Right kidney (tissue), 1 donor: ENCODE results near the gene TUBB4B.

Experiments
- DNase-seq: peaks from one replicate; pipeline ENCODE4 v3.0.0-alpha.2; 2016

TUBB4B gene

DNA sequence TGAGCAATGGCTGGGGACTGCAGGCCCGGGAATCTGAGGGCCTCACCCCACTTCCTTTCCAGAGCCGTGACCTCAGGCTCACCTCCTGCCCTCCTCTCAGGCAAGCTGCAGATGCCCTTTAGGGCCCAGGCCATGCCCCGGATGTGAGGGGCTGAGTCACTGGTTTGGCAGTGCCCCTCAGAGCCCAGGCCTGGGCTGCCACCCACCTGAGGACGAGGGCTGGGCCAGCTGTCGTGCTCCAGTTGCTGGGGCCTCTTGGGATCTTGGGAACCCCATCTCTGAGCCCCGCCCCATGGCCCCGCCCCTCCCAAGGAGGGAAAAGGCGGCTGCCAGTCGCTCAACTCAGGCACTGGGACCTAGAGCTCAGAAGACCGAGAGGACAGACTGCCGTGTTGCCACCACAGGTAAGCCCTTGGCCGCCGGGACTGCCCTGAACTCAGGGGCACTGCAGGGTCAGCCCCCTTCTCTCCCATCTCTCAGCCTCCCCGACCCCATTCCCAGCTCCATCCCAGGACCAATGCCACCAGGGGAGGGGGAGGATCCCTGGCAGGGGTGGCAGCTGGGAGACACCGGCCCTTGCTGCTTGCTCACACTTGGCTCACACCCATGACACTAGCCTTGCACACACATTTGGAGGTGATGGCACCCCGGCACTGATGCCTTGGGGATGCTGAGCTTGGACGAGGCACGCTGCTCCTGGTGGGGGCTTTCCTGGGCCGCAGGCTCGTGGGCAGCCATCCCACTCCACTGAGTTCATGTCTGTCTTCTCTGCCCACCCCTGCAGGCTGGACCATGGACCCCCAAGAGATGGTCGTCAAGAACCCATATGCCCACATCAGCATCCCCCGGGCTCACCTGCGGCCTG is 16.0 kb upstream of the TUBB4B start, which contains the start of gene CYSRT1:
TSS of gene CYSRT1 (plus strand) at position 345 of the 865 bp plus-strand sequence. CDS start at position 793, 448 bp downstream.
- no peak for DNase-seq

DNA sequence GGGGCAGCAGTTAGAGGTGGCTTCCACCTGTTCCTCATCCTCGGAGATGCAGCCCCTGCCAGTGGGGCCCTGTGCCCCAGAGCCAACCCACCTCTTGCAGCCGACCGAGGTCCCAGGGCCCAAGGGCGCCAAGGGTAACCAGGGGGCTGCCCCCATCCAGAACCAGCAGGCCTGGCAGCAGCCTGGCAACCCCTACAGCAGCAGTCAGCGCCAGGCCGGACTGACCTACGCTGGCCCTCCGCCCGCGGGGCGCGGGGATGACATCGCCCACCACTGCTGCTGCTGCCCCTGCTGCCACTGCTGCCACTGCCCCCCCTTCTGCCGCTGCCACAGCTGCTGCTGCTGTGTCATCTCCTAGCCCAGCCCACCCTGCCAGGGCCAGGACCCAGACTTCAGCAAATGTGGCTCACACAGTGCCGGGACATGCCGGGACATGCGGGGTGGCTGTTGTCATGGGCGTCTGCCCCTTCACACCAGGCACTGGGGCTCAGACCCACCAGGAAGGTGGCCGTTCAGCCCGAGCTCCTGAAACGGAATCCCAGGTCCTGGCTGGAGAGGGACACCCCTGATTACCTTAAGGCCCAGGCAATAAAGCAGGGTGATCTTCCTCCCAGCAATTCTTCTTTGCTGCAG is 15.3 kb upstream of the TUBB4B start:
- DNase-seq: no peak

DNA sequence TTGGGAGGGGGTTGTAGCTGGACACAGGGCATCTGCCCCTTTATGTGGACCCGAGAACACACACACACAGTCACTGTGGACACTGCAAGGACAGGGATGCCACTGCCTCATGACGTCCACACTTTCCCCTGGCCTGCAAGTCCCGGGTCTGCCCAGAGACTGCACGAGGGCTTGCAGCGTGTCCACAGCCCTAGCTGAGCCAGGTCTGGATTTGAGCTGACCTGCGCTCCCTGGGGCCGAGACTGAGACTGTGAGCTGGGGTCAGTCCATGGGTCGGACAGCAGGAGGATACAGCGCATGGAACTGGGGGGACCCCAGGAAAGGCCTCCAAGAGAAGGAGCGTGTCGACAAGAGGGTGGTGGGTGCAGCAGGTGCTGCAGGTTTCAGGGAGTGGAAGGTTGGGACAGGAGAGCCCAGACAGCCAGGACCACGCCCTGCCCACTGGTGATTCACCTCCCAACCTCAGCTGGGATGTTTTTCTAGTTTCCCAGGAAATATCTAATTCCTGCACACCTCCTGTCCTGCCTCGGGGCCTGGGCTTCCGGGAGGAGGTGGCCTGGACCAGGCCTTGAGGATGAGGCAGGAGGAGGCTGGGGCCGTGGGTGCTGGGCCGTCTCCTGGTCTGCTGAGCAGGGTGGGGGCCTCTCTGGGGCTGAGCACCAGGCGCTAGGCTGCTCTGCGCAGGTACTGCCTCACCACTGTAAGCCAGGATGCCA is 14.6 kb upstream of the TUBB4B start:
- DNase-seq: no peak

DNA sequence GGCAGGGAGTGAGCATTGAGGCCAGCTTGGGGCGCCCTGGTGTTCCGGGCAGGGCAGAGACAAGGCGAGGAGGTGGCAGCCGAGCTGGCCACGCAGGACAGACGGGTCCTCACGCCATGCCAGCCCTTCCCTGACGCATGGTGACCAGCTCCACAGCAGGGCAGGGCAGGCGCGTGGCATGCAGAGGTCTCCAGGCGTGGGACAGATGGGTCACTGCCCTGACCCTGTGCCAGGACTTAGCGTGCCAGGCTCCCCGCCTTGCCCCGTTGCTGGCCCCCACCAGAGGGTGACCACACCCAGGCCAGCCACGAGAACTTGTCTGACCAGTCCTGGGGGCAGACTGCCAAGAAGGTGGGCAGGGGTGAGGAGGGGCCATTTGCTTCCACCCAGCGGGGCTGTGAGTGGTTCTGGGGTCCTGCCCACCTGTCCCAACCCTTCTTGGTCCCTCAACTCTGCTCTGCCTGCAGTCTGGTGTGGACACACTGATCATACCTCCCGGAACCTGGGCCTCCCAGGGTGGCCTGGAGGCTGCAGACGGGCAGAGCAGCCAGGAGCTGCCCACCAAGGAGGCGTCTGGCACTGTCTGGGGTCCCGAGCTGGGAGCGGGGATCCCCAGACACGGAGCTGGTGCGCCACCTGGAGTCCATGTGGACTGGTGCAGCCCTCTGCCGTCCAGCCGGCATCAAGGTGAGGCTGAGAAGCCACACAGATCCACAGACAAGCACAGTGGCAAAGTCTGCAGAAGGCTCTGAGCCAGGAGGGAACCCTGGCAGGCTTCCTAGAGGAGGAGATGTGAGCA is 13.8 kb upstream of the TUBB4B start, which contains the start of gene RNF224:
TSS of gene RNF224 (plus strand) at position 449 of the 799 bp plus-strand sequence. CDS start 834 bp downstream, outside the sequence.
- peak; percentile 78 for DNase-seq

DNA sequence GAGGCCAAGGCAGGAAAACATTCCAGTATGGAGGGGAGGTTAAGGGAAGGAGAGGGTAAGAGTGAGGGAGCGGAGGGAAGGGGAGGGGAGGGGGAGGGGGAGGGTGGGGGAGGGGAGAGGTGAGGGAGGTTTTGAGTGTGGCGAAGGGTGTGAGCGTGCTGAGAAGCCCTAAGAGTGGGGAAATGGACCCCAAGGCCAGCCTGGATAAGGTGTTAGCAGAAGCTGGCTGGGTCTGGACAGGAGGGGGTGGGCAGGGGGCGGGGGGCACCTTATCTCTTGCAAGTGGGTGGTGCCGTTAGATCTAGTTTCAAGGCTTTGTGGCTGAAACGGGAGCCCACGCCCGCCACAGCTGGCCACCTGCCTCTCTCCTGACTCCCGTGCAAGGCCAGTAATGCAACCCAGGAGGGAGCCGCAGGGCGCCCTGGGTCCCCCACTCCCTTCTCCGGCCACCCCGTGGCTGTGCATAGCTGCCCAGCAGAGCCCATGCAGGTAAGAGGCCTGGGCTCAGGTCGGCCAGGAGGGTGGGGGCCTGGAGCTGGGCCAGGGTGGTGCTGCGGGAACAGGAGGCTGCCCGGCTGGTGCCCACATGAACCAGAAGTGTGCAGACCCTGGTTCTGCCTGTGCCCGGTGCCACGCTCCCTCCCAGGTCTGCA is 13.1 kb upstream of the TUBB4B start:
- DNase-seq: no peak

DNA sequence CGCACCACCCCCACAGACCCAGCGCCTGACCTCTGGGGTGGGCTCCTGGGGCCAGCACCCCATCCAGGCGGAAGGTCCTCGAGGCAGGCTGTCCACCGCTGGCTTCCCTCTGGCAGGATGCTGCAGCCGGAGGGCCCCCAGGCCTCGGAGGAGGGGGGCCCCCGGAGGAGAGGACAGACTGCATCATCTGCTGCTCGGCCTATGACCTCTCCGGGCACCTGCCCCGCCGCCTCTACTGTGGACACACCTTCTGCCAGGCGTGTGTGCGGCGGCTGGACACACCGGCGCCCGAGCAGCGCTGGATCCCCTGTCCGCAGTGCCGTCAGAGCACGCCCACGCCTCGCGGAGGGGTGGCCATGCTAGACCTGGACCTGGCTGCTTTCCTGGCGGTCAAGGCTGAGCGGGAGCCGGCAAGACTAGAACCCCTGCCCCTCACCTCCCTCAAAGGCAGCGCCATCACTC is 12.6 kb upstream of the TUBB4B start:
- no peak for DNase-seq

DNA sequence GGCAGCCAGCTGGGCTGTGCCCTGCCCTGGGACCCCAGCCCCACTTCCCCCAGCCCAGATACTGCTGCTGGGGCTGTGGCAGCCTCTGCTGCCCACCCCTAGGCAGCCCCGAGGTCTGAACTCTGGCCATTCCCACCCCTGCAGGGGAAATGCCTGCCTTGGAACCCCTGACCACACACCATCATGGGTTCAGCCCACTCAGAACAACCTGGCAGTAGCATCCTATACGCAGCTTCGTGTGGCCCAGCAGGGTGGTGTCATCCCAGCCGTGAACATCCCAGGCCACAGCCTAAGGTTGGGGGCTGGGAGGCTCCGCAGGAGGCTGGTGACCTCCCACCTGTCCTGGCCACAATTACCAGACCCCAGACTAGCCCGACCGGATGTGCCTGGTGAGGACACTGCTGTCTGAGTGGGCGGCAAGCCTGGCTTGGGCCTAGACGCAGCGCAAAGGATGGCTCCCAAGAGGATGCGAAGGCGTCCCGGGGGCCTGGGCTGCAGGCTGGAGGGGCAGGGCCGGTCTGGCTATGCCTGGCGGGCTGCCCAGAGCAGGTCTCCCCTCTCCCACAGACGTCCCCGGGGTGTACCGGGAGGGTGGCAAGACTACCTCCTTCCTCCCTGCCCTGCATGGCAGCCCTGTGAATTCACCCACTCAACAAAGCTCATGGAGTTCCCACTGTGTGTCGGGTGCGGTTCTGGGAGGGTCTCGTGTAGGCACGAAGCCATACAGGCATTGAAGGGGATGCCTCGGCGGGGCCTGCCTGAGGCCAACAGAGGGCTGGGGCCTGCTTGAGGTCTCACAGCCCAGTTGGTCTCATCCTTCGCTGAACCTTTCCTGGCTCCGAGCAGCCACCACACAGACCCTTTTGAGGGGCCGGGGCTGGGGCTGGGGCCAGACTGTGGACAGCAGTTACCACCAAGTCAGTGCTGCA is 11.9 kb upstream of the TUBB4B start:
- no peak for DNase-seq

DNA sequence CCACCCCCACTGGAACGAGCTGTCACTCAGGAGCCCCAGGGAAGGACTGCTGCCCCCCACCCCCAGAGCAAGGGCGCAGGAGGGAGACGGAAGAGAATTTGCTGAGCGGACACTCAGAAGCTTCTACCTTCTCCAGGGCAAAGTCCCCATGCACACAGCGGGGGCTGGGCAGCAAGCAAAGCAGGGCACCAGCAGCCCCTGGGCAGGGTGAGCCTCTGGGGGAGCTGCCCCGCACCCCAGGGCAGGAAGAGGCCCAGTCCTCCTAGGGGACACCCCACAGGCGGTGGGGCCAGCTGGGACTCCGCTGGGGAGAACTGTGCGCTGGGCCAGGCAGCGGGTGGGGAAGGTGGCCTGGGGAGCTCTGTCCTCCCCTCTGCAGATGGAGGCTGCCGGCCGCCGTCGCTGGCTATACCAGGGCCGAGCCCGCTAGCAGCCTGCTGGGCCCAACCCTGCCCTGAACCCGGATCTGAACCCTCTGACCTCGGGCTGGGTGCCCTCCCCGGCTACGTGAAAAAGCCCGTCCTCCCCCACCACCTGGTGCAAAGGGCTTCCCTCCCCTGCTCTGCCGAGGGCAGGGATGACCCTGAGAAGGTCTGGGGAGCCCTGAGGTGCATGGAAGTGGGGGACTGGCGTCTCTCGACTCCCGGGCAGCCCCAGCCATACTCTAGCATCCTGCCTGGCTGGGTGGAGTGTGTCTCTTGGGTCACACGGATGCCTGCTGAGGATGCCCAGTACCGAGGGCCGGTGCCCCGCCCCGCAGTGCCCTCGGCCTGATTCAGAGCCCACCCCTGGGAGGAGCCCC is 11.0 kb upstream of the TUBB4B start:
- DNase-seq: no peak

DNA sequence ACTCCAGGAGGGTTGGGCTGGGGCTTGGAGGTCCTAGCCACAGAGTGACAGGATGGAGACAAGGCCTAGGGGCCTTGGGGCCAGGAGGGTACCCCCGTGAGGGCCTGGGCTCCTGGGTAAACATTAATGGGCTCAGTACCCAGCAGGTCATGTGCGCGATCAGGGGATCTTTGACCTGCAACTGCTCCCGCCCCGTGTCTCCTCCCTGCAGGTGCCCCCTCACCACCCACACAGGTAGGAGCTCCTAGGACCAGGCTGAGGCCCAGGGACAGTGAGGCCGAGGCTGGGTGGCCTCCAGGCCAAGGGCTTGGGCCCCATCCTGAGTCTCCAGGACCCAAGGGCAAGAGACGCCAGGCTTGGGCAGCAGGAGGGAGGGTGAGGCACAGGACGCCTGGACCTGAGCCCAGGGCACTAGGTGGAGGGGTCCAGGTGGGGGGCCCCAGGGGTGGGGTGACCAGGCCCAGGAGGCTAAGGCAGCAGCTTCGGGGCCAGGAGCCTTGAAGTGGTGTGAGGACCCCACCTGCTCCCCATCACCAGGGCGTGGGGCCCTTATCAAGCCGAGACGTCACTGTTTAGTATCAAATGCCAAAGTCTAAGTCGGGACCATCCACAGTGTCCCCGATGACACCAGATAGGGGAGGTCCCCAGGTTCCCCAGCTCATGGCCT is 10.2 kb upstream of the TUBB4B start, which contains the start of gene SLC34A3:
TSS of gene SLC34A3 (plus strand) at position 197 of the 667 bp plus-strand sequence. CDS start 802 bp downstream, outside the sequence.
- no peak for DNase-seq

DNA sequence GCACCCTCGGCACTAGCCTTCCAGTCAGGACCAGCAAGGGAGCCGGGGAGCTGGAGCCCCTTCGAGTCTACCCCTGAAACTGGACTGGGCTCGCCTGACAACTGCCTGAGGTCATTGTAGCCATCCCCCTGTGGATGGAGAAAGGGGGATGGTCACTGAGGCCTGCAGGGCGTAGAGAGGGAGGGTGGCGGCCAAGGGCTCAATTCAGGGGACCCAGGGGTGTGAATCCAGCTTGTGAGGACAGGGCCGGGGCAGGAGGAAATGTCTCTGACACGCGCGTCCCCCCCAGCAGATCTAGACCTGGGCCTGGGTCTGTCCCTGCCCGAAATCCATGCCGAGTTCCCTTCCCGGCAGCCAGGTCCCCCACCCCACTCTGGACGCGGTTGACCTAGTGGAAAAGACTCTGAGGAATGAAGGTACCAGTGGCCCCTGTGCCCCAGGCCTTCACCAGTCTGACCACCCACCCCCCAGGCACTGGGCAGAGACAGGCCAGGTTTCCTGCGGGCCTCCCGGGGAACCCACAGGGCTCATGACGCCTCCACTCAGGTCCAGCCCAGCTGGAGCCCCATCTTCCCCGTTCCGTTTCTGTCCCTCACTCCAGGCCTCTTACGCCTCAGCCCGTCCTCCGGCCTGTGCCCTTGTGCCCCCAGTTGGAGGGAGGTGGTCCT is 9.6 kb upstream of the TUBB4B start:
- no peak for DNase-seq

DNA sequence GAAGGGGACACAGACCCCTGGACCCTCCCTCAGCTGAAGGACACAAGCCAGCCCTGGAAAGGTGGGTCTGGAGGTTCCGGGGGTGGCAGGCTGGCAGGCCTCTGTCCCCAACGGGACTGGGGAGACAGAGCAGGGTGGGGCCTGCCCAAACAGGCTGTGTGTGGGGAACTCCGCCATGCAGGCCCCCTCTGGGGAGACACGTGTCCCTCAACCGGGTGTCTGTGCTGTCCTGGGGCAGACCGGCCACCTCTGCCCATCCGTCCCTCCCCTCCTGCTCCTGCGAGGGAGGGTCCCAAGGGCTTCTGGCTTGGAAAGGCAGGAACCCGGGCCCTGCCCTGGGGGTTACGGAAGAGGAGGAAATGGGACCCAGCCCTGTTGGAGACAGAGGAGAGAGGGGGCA is 9.0 kb upstream of the TUBB4B start:
- no peak for DNase-seq

DNA sequence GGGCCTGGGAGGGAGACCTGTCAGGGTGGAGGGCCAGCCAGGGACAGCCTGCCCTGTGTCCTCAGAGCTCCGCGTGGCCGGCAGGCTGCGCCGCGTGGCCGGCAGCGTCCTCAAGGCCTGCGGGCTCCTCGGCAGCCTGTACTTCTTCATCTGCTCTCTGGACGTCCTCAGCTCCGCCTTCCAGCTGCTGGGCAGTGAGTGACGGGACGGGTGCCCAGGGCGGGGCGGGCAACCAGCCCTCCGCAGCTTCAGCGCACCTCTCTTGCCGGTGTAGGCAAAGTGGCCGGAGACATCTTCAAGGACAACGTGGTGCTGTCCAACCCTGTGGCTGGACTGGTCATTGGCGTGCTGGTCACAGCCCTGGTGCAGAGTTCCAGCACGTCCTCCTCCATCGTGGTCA is 8.6 kb upstream of the TUBB4B start:
- DNase-seq: peak; percentile 6

DNA sequence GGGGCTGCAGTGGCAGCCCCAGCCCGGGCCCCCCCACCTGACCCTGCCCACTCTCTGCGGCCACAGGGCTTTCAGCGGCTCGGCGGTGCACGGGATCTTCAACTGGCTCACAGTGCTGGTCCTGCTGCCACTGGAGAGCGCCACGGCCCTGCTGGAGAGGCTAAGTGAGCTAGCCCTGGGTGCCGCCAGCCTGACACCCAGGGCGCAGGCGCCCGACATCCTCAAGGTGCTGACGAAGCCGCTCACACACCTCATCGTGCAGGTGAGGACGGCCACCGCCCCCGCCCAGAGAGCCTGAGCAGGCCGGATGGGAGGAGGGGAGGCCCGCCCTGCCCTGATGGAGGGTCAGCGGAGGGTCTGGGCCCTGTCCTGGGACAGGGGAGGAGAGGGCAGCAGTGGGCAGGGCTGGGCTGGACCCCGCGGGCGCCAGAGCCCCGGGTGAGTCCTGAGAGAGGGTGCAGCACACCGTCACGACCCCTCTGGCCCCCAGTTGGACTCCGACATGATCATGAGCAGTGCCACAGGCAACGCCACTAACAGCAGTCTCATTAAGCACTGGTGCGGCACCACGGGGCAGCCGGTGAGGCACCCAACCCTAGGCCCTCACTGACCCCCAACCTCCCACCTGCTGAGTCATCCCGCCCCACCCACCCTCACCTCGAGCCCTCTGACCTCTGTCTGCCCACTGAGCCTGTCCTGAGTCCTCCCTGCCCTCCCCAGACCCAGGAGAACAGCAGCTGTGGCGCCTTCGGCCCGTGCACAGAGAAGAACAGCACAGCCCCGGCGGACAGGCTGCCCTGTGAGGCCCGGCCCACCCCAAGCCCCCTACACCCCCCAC is 7.7 kb upstream of the TUBB4B start:
- no peak for DNase-seq

DNA sequence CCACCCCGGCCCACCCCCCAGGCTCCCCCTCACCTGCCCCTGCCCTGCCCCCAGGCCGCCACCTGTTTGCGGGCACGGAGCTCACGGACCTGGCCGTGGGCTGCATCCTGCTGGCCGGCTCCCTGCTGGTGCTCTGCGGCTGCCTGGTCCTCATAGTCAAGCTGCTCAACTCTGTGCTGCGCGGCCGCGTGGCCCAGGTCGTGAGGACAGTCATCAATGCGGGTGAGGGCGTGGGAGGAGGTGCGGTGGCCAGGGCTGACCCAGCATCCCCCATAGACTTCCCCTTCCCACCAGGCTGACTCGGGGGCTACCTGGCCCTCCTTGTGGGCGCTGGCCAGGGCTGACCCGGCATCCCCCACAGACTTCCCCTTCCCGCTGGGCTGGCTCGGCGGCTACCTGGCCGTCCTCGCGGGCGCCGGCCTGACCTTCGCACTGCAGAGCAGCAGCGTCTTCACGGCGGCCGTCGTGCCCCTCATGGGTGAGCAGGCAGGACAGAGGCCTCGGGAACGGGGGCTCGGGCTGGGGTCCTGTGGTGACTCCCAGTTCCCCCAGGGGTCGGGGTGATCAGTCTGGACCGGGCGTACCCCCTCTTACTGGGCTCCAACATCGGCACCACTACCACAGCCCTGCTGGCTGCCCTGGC is 6.9 kb upstream of the TUBB4B start:
- peak; percentile 38 for DNase-seq

DNA sequence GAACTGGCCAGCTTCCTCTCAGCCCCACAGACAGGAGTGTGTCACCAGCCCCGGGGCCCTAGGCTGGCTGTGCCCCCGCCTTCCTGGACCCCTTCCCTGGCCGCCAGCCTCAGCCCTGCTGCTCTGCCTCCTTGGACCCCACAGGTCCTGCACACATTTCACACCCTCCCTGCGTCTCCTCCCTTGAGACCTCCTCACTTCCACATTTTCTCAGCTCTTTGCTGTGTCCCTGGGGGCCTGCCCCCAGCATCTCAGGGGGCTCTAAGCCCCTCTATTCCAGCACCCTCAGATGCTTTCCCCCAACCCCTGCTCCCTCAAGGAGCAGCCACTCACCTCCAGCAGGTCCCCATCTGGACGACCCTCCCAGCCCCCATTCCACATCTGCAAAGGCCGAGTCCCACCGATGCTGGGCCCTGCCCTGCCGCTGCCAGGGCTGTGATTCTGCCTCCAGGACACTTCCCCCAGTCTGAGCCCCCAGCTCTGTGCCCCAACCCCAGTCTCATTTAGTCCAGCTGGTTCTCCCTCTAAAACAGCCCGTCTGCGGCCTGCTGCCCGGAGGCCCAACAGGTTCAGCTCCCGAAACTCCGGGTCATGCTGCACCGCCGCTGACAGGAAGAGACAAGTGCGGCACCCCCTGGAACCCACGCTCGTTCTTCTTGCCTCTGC is 6.2 kb upstream of the TUBB4B start:
- DNase-seq: no peak
